ENCODE data around the gene HES6. TPM values are rescaled to one million over a fixed set of nuclear protein-coding genes. Genes with fewer than 3 reads are reported as not detected.
"Not testable (repeated sequence)": the region's sequence is repeated elsewhere in the genome, so short reads cannot be mapped to it uniquely, and the experiment has no call there.

Gene HES6
- total RNA-seq, 2 experiments from 2014 or later, result 1.8 to 4.0 TPM

DNA sequence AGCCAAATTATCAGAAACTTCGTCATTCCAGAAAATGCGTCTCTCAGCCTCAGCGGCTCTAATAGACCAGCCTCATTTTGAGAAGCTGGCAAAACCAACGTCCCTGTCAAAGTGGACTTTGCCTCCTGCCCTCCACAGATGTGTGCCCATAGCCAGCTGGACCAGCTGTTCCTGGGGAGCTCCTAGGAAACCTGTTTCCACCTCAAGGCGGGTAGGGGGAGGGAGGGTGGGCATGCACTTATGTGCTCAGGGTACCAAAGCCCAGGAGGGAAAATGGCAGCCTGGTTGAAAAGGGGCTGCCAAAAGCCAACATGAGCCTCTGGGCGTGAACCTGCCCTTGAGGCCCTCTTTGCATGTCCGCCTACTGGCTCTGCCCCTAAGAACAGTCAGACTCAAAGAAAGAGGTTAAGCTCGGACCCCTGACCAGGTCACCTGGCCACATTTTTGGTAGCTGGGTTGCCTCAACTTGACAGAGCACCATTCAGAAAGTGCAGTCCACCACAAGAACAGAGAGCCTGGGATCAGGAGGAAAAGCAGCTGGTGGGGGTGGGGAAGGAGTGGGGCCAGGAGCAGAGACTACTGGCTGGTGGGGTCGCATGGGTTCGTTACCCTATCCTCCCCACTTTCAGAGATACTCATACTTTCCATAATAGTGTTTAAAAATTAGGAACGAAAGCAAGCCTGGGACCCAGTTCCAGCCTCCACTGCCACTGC lies 45.1 kb upstream of the HES6 start:
- POLR2A ChIA-PET, result no interaction called here

DNA sequence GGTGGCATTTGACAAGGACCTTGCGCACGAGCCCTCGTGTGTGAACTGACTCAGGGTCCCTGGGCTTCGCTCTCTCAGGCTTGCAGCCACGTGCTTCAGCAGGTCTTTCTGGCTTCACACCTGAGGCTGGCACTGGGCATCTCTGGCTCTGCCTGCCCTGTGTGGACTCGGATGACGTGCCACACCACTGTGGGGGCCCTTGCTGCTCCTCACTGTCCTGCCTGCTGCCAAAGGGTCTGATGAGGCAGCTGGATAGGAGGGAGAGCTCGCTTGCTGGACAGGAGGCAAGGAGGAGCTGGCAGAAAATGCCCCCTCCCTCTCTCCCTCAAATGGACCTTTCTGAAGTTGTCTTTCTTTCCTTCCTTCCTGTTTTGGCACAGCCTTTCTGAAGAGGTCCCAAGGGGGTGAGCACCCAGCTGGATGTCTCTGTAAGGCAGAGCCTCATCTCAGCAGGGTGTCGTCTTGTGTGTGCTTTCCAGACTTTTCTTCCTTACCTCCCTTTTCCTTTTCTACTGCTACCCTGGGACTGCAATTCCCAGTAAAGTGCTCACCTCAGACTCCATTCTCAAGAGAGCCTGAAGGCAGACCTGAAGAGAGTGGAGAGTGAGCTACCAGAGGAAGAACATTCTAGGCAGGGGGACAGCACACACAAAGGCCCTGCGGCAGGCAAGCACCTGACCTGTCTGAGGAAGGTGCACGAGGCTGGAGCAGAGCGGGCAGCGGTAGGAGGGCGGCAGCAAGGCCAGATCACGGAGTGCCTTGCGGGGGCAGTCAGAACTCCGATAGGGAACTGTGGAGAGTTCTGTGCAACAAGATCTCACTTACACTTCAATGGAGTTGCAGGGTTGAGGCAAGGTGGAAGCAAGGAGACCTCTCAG lies 43.3 kb upstream of the HES6 start:
- Mint-ChIP-seq H3K36me3 (ENCODE audit: low read depth) (no peaks in the 10 kb centered on the region), H3K4me3 (no peak overlapping the region), H3K27me3 (no peaks in the 10 kb centered on the region), H3K4me1 (peaks cover 34% of the 10 kb centered on the region), H3K27ac (no peak overlapping the region), H3K9me3 (ENCODE audit: low read depth) (no peaks in the 10 kb centered on the region)
- CTCF ChIA-PET, result interaction anchor here (0.6 to 1.5 kb wide), 3 partner anchors 7 to 172 kb away, joined by 3 to 4 read pairs (median 3); no protein-coding TSS in a partner anchor
- POLR2A ChIA-PET, result no interaction called here
- DNase-seq (no peak), ATAC-seq (no peak)
- intact Hi-C loops (cut with DNase I, micrococcal nuclease), result loop anchor here in 1 of 2 experiments (10.0 kb wide), 1 partner anchor 588 kb away; no protein-coding TSS in a partner anchor

More for the DNA sequence above, 45.1 kb upstream of the HES6 start:
- ATAC-seq, result no peak
- Mint-ChIP-seq H3K4me3 (no peak overlapping the region), H3K9me3 (ENCODE audit: low read depth) (no peaks in the 10 kb centered on the region), H3K27ac (no peak overlapping the region), H3K4me1 (peaks cover 42% of the 10 kb centered on the region), H3K36me3 (ENCODE audit: low read depth) (no peaks in the 10 kb centered on the region), H3K27me3 (no peaks in the 10 kb centered on the region)
- CTCF ChIA-PET, result interaction anchor here (0.6 to 1.1 kb wide), 5 partner anchors 19 to 434 kb away, joined by 3 to 4 read pairs (median 3); no protein-coding TSS in a partner anchor
- no peak for DNase-seq
- intact Hi-C loops (cut with DNase I, micrococcal nuclease), result loop anchor here in 1 of 2 experiments (5.0 to 10.0 kb wide), 3 partner anchors 142 to 590 kb away; partner anchors contain the start of genes ASB1 and UBE2F

DNA sequence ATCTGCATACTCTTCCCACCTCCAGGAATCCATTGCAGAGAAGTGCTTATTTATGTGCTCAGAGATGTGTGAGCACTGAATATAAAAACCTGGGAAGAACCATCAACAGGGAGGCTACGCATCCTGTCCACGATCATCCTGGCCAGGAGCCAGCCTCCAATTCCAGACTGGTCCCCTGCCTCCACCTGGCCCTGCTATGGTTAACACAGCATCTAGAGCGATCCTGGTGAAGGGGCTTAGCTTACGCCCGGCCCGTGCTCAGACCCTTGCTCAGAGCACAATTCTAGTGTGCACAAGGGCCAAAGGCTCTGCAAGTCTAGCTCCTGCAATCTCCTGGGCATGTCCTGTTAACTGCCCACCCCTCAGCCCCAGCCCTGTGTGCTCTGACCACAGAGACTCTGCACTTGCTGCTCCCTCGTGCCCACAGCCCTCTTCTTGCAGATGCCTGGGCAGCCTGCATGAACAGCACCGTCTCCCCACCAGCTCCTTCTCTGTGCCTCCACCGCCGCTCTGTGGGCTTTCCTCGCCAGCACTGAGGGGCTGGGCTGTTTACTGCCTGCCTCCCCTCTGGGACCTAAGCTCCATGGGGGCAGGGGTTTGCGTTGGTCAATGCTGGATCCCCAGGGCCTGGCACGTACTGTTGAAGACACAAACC lies 42.1 kb upstream of the HES6 start:
- H3K4me3 Mint-ChIP-seq, result no peak overlapping the region
- ChIA-PET CTCF (no interaction called here), POLR2A (no interaction called here)
- H3K4me1 Mint-ChIP-seq, result peaks cover 26% of the 10 kb centered on the region
- H3K27me3 Mint-ChIP-seq, result no peaks in the 10 kb centered on the region
- no peaks in the 10 kb centered on the region for H3K36me3 Mint-ChIP-seq (ENCODE audit: low read depth)
- H3K9me3 Mint-ChIP-seq (ENCODE audit: low read depth), result no peaks in the 10 kb centered on the region
- DNase-seq (no peak), ATAC-seq (no peak)
- intact Hi-C loops (cut with DNase I, micrococcal nuclease), result loop anchor here in 1 of 2 experiments (10.0 kb wide), 1 partner anchor 587 kb away; no protein-coding TSS in a partner anchor
- no peak overlapping the region for H3K27ac Mint-ChIP-seq

DNA sequence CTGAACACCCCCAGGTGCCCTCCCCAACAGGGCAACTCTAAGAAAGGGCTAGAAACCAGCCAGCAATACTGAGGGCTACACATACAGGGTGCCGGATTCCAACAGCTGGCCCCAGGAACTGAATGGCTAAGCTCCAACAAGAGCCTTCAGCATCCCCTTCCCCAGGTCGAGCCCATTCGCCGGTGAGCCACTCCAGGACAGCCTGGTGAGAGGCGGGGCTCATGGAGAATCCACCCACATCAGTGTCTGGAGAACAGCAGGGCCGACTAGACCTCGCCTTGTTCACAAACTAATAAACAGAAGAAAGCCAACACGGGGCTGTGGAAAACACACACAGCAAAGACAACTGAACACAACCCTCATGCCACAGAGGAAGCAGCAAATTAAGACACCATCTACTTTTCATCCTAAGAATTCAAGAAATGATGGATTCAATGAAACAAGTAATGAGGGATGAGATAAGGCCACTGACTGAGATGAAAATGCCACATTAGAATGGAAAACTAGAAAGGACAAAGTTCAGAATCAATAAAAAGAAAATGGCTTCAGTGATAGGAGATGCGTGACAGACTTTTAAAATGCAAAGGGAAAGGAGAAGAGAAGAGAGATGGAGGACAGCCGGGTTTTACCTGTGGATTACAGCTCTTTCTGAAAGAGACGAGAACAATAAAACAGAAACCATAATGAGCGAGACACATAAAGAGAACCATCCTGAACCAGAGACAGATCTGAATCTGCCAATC lies 40.4 kb upstream of the HES6 start:
- peaks cover 6% of the 10 kb centered on the region for H3K36me3 Mint-ChIP-seq (ENCODE audit: low read depth)
- ATAC-seq, result no peak
- CTCF ChIA-PET, result interaction anchor here (0.6 kb wide), 1 partner anchor 108 kb away, joined by 3 read pairs; no protein-coding TSS in a partner anchor
- intact Hi-C loops (cut with DNase I, micrococcal nuclease), result loop anchor here in 1 of 2 experiments (10.0 kb wide), 1 partner anchor 585 kb away; no protein-coding TSS in a partner anchor
- H3K9me3 Mint-ChIP-seq (ENCODE audit: low read depth), result no peaks in the 10 kb centered on the region
- no peak overlapping the region for H3K4me3 Mint-ChIP-seq
- no peaks in the 10 kb centered on the region for H3K27me3 Mint-ChIP-seq
- H3K27ac Mint-ChIP-seq, result no peak overlapping the region
- POLR2A ChIA-PET, result no interaction called here
- peaks cover 19% of the 10 kb centered on the region for H3K4me1 Mint-ChIP-seq
- DNase-seq, result no peak

DNA sequence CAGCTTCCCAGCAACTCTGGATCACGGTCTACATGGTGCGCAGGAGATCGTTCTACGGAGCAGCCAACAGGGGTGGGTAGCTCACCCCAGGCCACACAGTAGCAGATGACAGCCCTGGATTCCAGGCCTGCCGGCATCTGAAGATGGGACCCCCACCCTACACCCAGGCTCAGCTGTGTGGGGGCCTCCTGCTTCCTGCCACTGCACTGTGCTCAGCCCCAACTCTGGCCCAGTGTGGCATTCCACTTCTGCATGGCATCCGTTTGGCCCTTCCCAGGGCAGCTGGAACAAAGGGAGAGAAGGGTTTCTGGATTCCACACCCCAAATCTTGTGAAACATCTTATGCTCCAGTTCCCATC lies 39.5 kb upstream of the HES6 start:
- no peaks in the 10 kb centered on the region for H3K9me3 Mint-ChIP-seq (ENCODE audit: low read depth)
- ChIA-PET CTCF (interaction anchor here (0.6 to 1.0 kb wide), 3 partner anchors 14 to 107 kb away, joined by 3 to 4 read pairs (median 4); no protein-coding TSS in a partner anchor), POLR2A (no interaction called here)
- H3K27me3 Mint-ChIP-seq, result no peaks in the 10 kb centered on the region
- peaks cover 14% of the 10 kb centered on the region for H3K4me1 Mint-ChIP-seq
- no peak overlapping the region for H3K4me3 Mint-ChIP-seq
- intact Hi-C loops (cut with DNase I, micrococcal nuclease), result no loop called here
- no peak overlapping the region for H3K27ac Mint-ChIP-seq
- no peak for DNase-seq
- ATAC-seq, result no peak
- H3K36me3 Mint-ChIP-seq (ENCODE audit: low read depth), result peaks cover 8% of the 10 kb centered on the region

DNA sequence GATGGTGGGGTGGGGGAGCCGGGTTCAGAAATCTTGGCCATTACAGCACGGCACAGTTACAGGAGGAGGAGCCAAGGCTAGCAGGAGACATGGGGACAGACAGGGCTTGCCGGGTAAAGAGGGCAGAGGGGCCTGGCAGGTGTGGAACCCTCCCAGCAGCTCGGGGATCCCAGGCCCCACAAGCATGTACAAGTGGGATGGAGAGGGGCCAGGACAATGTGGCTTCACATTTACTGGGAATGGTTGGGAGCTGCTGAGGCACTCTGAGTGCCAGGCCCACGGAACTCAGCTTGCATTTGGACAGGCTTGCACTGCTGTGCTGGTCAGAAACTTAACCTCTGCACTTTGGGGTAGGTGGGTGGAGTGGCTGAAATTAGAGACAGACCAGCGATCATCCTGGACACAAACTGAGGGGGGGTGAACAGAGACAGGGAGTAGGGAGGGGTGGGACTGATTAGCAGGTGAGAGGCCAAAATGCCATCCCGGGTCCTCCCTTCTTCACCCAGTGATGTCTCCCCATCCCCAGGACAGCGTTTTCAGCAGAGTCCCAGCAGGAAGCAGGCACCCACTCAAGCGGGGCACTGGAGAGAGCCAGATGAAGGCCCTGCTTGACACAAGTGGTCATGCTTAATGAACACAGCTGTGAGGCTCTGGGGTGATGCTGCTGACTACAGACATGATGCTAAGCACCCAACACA lies 38.9 kb upstream of the HES6 start:
- no peak overlapping the region for H3K27ac Mint-ChIP-seq
- no peak overlapping the region for H3K4me3 Mint-ChIP-seq
- ChIA-PET CTCF (interaction anchor here (0.6 to 1.0 kb wide), 4 partner anchors 13 to 45 kb away, joined by 3 to 4 read pairs (median 4); no protein-coding TSS in a partner anchor), POLR2A (no interaction called here)
- ATAC-seq (no peak), DNase-seq (no peak)
- H3K27me3 Mint-ChIP-seq, result no peaks in the 10 kb centered on the region
- no peaks in the 10 kb centered on the region for H3K9me3 Mint-ChIP-seq (ENCODE audit: low read depth)
- intact Hi-C loops (cut with DNase I, micrococcal nuclease), result no loop called here
- peaks cover 14% of the 10 kb centered on the region for H3K4me1 Mint-ChIP-seq
- H3K36me3 Mint-ChIP-seq (ENCODE audit: low read depth), result peaks cover 12% of the 10 kb centered on the region

DNA sequence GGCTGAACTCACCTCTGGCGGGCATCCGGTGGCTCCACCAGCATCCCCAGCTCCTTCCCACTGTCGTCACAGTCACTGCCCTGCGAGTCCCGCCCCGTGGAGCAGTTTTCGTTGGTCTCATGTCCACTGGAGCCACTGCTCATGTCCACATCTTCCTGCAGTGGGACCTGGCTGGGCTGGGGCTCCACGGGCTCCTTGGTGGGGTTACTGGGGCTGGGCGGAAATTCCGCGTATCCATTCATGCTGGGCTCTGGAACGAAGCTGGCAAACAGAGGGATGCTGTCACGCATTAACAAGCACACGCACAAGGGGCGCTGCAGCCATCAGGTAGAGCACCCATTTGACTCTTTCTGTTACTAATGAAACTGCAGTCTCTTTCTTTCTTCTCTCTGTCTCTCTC lies 37.9 kb upstream of the HES6 start:
- H3K4me3 Mint-ChIP-seq, result no peak overlapping the region
- H3K27ac Mint-ChIP-seq, result no peak overlapping the region
- intact Hi-C loops (cut with DNase I, micrococcal nuclease), result no loop called here
- H3K27me3 Mint-ChIP-seq, result no peaks in the 10 kb centered on the region
- POLR2A ChIA-PET, result no interaction called here
- H3K4me1 Mint-ChIP-seq, result peaks cover 9% of the 10 kb centered on the region
- peaks cover 14% of the 10 kb centered on the region for H3K36me3 Mint-ChIP-seq (ENCODE audit: low read depth)
- DNase-seq (no peak), ATAC-seq (no peak)
- CTCF ChIA-PET, result interaction anchor here (0.6 kb wide), 1 partner anchor 46 kb away, joined by 3 read pairs; no protein-coding TSS in a partner anchor
- no peaks in the 10 kb centered on the region for H3K9me3 Mint-ChIP-seq (ENCODE audit: low read depth)

DNA sequence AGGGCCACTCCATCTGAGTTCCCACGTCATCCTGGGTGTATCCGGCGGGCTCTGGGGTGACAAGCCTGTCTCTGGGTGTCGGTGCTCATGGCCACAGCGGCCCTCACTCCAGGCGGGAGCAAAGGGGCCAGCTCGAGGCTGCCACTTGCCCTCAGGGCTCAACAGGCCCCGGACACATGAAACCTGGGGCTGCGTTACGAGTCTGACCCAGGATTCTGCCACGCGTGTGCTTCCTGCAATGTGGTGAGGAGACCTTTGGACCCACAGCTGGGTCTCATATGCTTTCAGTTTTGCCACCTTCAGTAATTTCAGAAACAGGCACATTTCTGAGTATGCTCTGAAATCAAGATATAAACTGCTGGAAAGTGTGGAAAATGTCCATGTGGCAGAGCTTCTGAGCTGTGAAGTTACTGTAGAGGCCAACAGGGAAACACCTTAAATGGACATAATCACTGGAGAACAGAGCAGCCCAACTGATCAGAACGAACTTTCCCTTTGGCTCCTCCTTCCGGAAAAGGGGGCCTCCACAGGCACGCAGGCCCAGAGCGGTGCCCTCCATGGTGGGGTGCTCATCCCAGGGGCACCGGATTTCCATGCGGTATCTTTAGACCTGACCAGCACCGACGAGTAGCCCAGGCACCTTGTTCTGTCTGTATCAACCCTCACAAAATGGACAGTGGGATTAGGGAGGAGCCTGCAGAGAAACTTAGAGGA lies 34.5 kb upstream of the HES6 start:
- ChIA-PET POLR2A (interaction anchor here (0.5 kb wide), 1 partner anchor 12 kb away, joined by 3 read pairs; no protein-coding TSS in a partner anchor), CTCF (interaction anchor here (0.7 to 1.4 kb wide), 4 partner anchors 9 to 37 kb away, joined by 3 to 5 read pairs (median 3); no protein-coding TSS in a partner anchor)
- Mint-ChIP-seq H3K9me3 (ENCODE audit: low read depth) (no peaks in the 10 kb centered on the region), H3K4me1 (no peaks in the 10 kb centered on the region), H3K36me3 (ENCODE audit: low read depth) (peaks cover 21% of the 10 kb centered on the region), H3K4me3 (no peak overlapping the region), H3K27me3 (no peaks in the 10 kb centered on the region), H3K27ac (no peak overlapping the region)
- intact Hi-C loops (cut with DNase I, micrococcal nuclease), result no loop called here
- DNase-seq (no peak), ATAC-seq (no peak)

DNA sequence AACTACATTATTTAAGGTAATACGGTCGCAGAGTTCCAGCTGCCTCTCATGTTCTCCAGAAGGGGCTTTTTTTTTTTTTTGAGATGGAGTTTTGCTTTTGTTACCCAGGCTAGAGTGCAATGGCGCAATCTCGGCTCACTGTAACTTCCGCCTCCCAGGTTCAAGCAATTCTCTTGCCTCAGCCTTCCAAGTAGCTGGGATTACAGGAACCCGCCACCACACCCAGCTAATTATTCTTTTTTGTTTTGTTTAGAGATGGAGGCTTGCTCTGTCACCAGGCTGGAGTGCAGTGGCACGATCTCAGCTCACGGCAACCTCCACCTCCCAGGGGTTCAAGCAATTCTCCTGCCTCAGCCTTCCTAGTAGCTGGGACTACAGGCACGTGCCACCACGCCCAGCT lies 33.6 kb upstream of the HES6 start:
- DNase-seq; ATAC-seq; H3K4me1 Mint-ChIP-seq; H3K27me3 Mint-ChIP-seq; H3K4me3 Mint-ChIP-seq; H3K9me3 Mint-ChIP-seq (ENCODE audit: low read depth); intact Hi-C loops (cut with DNase I, micrococcal nuclease); H3K27ac Mint-ChIP-seq; POLR2A ChIA-PET: not testable (repeated sequence)
- peaks cover 26% of the 10 kb centered on the region for H3K36me3 Mint-ChIP-seq (ENCODE audit: low read depth)
- CTCF ChIA-PET, result interaction anchor here (0.7 to 0.8 kb wide), 2 partner anchors 11 to 36 kb away, joined by 3 to 5 read pairs; no protein-coding TSS in a partner anchor

DNA sequence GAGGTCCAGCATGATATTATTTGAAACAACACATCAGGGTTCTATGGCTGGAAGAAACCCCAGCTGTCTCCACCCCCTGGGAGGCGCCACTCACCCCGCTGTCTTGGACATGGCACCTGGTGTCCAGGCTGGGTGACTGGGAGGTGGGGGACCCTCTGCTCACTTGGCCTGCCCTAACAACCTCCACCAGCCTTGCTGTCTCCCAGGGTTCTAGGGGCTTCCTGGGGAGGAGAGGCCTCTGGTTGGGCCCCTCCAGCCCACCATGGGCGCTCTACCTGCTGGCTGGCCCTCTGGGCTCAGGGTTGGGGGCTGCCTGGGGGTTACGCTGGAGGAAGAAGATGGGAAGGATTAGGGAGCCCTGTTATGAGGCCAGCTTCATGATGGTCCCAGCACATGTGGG lies 32.3 kb upstream of the HES6 start:
- POLR2A ChIA-PET, result no interaction called here
- intact Hi-C loops (cut with DNase I, micrococcal nuclease), result no loop called here
- no peak overlapping the region for H3K27ac Mint-ChIP-seq
- H3K4me1 Mint-ChIP-seq, result no peaks in the 10 kb centered on the region
- no peak overlapping the region for H3K4me3 Mint-ChIP-seq
- DNase-seq, result no peak
- no peaks in the 10 kb centered on the region for H3K9me3 Mint-ChIP-seq (ENCODE audit: low read depth)
- no peaks in the 10 kb centered on the region for H3K27me3 Mint-ChIP-seq
- CTCF ChIA-PET, result interaction anchor here (0.9 kb wide), 1 partner anchor 425 kb away, joined by 3 read pairs; no protein-coding TSS in a partner anchor
- H3K36me3 Mint-ChIP-seq (ENCODE audit: low read depth), result peaks cover 30% of the 10 kb centered on the region
- ATAC-seq, result no peak
